HepG2 (cell line): ENCODE data around the gene CCNB1IP1. TPM values are rescaled to one million over a fixed set of nuclear protein-coding genes. Genes with fewer than 3 reads are reported as not detected.

Experiments used
- FOXC1 ChIP-seq: sonication (generic); formaldehyde crosslinking; IDR thresholded peaks from 2 replicates; pipeline ENCODE4 v1.8.0; 2022; ENCODE audit warnings: mild to moderate bottlenecking, missing genetic modification reagents, borderline replicate concordance
- KAT7 ChIP-seq: IDR thresholded peaks from 2 replicates; pipeline ENCODE4 v1.6.1; 2018; ENCODE audit warnings: borderline replicate concordance, missing compliant biosample characterization
- NCOA5 ChIP-seq: sonication (generic); formaldehyde crosslinking; IDR thresholded peaks from 2 replicates; pipeline ENCODE4 v1.4.0; 2020; ENCODE audit warnings: missing genetic modification reagents
- NR3C1 ChIP-seq: sonication (generic); formaldehyde crosslinking; IDR thresholded peaks from 2 replicates; pipeline ENCODE4 v1.4.0; 2020; ENCODE audit warnings: missing genetic modification reagents
- PRMT3 ChIP-seq: sonication (generic); formaldehyde crosslinking; IDR thresholded peaks from 2 replicates; pipeline ENCODE4 v1.8.1; 2022; ENCODE audit warnings: low read depth, mild to moderate bottlenecking, moderate library complexity, missing genetic modification reagents, borderline replicate concordance
- SOX13 ChIP-seq, 3 experiments: fragments of 450-650 bp in 1 of 3; sonication (generic) in 1 of 3; formaldehyde crosslinking in 1 of 3; IDR thresholded peaks in 2 of 3; conservative IDR thresholded peaks in 1 of 3; 2 replicates each; pipeline versions ENCODE4 v1.5.0 to v1.6.1; 2016 to 2020; ENCODE audit warnings: antibody characterized with exemption in 1 of 3, mild to moderate bottlenecking in 1 of 3, missing compliant biosample characterization in 1 of 3, missing genetic modification reagents in 1 of 3, moderate library complexity in 1 of 3
- SP1 ChIP-seq, 2 experiments: fragments of 450-650 bp in 1 of 2; sonication (generic) in 1 of 2; formaldehyde crosslinking in 1 of 2; IDR thresholded peaks; 2 replicates each; pipeline versions ENCODE4 v1.4.0 to v1.6.1; 2016 to 2020; ENCODE audit warnings: missing genetic modification reagents in 1 of 2
- TAF1 ChIP-seq: sonication (generic); formaldehyde crosslinking; IDR thresholded peaks from 2 replicates; pipeline ENCODE4 v1.4.0; 2020; ENCODE audit warnings: missing genetic modification reagents
- ZNF354B ChIP-seq: sonication (generic); formaldehyde crosslinking; IDR thresholded peaks from 2 replicates; pipeline ENCODE4 v1.8.0; 2022; ENCODE audit warnings: mild to moderate bottlenecking, missing genetic modification reagents
- ZNF644 ChIP-seq: IDR thresholded peaks from 2 replicates; pipeline ENCODE4 v1.6.1; 2016; ENCODE audit warnings: low read depth
- ZNF740 ChIP-seq: sonication (generic); formaldehyde crosslinking; IDR thresholded peaks from 2 replicates; pipeline ENCODE4 v1.4.0; 2020; ENCODE audit warnings: missing genetic modification reagents
- ZNF878 ChIP-seq: sonication (generic); formaldehyde crosslinking; IDR thresholded peaks from 2 replicates; pipeline ENCODE4 v1.8.1; 2023; ENCODE audit warnings: mild to moderate bottlenecking, missing genetic modification reagents, moderate library complexity
- polyA plus RNA-seq, 8 experiments: library from polyadenylated mRNA; depleted of rRNA in 3 of 8; stranded (reverse) in 7 of 8; unstranded in 1 of 8; fragments of >200 nt; fragmentation: Illumina TruSeq in 4 of 8; extraction: Trizol in 4 of 8; gene quantifications; 2 replicates each; pipeline versions ENCODE4 v1.2.1 to v1.2.3, GENCODE V29; 2011 to 2016; ENCODE audit warnings: low read depth in 4 of 8, missing spikeins in 1 of 8, mixed read lengths in 1 of 8; ENCODE audit not compliant: insufficient read depth in 1 of 8
- total RNA-seq, 5 experiments: library from RNA; depleted of rRNA; stranded (reverse); fragments of >200 nt; fragmentation: Illumina TruSeq; extraction: Trizol; gene quantifications; 2 replicates each; pipeline ENCODE4 v1.2.3, GENCODE V29; 2016; ENCODE audit warnings: low read depth in 1 of 5
- TF ChIP-seq, protein P1 (sequence below): sonication (generic); formaldehyde crosslinking; IDR thresholded peaks from 2 replicates; pipeline ENCODE4 v1.5.1; 2020; ENCODE audit warnings: missing genetic modification reagents, mild to moderate bottlenecking, borderline replicate concordance
- TF ChIP-seq, protein P2 (sequence below): sonication (generic); formaldehyde crosslinking; IDR thresholded peaks from 2 replicates; pipeline ENCODE4 v1.4.0; 2020; ENCODE audit warnings: missing genetic modification reagents
- TF ChIP-seq, protein P3 (sequence below): sonication (generic); formaldehyde crosslinking; IDR thresholded peaks from 2 replicates; pipeline ENCODE4 v1.4.0; 2020; ENCODE audit warnings: mild to moderate bottlenecking, missing genetic modification reagents
- TF ChIP-seq, protein P4 (sequence below): sonication (generic); formaldehyde crosslinking; IDR thresholded peaks from 2 replicates; pipeline ENCODE4 v1.4.0; 2020; ENCODE audit warnings: missing genetic modification reagents

CCNB1IP1 gene
- total and polyA plus RNA-seq, 2 of the 13 experiments (the other 11 are each of a cell fraction or from before 2014, with no cell fraction given) = 98.3 to 125 TPM

DNA sequence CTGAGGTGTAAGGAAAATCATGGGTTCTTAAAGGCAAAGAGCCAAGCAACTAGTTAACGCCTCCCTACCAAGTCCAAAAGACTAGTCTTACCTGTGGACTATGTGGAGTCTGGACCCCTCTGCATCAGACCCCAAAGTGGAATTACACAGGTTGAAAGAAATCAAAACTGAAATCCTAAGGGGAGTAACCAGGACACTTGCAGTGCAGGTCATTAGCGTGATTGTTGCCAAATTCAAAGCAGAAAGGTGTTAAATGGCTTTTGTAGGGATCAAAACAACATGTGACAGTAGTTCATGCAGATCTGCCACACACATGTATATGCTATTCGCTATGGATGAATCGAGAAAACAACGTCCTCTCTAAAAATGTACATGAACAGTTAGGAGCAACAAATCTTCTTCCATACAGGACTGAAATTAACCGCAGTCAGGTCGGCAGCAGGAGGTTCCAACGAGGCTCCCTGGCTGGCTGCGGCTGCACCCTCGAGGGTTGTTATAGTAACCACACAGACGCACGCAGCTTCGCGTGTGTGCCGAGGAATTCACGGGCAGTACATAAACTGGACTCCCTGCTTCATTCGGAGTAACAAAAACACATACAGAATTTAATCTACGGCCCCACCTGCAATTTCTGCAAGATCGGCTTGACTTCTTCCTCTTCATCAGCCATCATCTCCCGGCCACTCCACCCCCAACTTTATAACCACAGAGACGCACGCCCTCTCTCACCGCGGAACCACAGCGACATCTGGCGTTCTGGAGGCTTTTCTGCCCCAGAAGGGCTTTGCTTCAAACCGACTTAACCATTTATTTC lies 27.6 kb downstream of the CCNB1IP1 start, which contains the start of gene TTC5 (continued):
- no peak for TF ChIP-seq SOX13 (IDR thresholded peaks at IDR 0.05)
- peak; percentile 27 to 70; a peak in 1 of 4 replicates for TF ChIP-seq SOX13 (CRISPR knock-in tag; conservative IDR thresholded peaks at IDR 0.05 in 1 of 2, IDR thresholded peaks at IDR 0.05 in 1 of 2)
- TF ChIP-seq NR3C1 = no peak
- no peak for TF ChIP-seq SP1 (IDR thresholded peaks at IDR 0.05)
- peak; percentile 58 for TF ChIP-seq SP1 (CRISPR knock-in tag; IDR thresholded peaks at IDR 0.05)
- 0 out of 2 replicates have a peak, but pooled peaks have one; percentile 11 for TF ChIP-seq ZNF878 (CRISPR knock-in tag)
- no peak for TF ChIP-seq ZNF354B (CRISPR knock-in tag)
- peak; percentile 57 for TF ChIP-seq TAF1
- TF ChIP-seq, protein P1, sequence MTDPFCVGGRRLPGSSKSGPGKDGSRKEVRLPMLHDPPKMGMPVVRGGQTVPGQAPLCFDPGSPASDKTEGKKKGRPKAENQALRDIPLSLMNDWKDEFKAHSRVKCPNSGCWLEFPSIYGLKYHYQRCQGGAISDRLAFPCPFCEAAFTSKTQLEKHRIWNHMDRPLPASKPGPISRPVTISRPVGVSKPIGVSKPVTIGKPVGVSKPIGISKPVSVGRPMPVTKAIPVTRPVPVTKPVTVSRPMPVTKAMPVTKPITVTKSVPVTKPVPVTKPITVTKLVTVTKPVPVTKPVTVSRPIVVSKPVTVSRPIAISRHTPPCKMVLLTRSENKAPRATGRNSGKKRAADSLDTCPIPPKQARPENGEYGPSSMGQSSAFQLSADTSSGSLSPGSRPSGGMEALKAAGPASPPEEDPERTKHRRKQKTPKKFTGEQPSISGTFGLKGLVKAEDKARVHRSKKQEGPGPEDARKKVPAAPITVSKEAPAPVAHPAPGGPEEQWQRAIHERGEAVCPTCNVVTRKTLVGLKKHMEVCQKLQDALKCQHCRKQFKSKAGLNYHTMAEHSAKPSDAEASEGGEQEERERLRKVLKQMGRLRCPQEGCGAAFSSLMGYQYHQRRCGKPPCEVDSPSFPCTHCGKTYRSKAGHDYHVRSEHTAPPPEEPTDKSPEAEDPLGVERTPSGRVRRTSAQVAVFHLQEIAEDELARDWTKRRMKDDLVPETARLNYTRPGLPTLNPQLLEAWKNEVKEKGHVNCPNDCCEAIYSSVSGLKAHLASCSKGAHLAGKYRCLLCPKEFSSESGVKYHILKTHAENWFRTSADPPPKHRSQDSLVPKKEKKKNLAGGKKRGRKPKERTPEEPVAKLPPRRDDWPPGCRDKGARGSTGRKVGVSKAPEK (CRISPR knock-in tag) = peak; percentile 74; the same call in 1 of the 2 replicates
- TF ChIP-seq KAT7 (CRISPR knock-in tag) = peak; percentile 77; the same call in 1 of the 2 replicates
- TF ChIP-seq, protein P2, sequence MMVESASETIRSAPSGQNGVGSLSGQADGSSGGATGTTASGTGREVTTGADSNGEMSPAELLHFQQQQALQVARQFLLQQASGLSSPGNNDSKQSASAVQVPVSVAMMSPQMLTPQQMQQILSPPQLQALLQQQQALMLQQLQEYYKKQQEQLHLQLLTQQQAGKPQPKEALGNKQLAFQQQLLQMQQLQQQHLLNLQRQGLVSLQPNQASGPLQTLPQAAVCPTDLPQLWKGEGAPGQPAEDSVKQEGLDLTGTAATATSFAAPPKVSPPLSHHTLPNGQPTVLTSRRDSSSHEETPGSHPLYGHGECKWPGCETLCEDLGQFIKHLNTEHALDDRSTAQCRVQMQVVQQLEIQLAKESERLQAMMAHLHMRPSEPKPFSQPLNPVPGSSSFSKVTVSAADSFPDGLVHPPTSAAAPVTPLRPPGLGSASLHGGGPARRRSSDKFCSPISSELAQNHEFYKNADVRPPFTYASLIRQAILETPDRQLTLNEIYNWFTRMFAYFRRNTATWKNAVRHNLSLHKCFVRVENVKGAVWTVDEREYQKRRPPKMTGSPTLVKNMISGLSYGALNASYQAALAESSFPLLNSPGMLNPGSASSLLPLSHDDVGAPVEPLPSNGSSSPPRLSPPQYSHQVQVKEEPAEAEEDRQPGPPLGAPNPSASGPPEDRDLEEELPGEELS = 0 out of 2 replicates have a peak, but pooled peaks have one; percentile 30
- TF ChIP-seq NCOA5 (CRISPR knock-in tag) = no peak
- peak; percentile 68; the same call in 1 of the 2 replicates for TF ChIP-seq ZNF644
- peak; percentile 66; the same call in 1 of the 2 replicates for TF ChIP-seq FOXC1 (CRISPR knock-in tag)
- peak; percentile 69; the same call in 1 of the 2 replicates for TF ChIP-seq ZNF740 (CRISPR knock-in tag)
- TF ChIP-seq, protein P3, sequence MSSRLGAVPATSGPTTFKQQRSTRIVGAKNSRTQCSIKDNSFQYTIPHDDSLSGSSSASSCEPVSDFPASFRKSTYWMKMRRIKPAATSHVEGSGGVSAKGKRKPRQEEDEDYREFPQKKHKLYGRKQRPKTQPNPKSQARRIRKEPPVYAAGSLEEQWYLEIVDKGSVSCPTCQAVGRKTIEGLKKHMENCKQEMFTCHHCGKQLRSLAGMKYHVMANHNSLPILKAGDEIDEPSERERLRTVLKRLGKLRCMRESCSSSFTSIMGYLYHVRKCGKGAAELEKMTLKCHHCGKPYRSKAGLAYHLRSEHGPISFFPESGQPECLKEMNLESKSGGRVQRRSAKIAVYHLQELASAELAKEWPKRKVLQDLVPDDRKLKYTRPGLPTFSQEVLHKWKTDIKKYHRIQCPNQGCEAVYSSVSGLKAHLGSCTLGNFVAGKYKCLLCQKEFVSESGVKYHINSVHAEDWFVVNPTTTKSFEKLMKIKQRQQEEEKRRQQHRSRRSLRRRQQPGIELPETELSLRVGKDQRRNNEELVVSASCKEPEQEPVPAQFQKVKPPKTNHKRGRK (CRISPR knock-in tag) = no peak
- TF ChIP-seq, protein P4, sequence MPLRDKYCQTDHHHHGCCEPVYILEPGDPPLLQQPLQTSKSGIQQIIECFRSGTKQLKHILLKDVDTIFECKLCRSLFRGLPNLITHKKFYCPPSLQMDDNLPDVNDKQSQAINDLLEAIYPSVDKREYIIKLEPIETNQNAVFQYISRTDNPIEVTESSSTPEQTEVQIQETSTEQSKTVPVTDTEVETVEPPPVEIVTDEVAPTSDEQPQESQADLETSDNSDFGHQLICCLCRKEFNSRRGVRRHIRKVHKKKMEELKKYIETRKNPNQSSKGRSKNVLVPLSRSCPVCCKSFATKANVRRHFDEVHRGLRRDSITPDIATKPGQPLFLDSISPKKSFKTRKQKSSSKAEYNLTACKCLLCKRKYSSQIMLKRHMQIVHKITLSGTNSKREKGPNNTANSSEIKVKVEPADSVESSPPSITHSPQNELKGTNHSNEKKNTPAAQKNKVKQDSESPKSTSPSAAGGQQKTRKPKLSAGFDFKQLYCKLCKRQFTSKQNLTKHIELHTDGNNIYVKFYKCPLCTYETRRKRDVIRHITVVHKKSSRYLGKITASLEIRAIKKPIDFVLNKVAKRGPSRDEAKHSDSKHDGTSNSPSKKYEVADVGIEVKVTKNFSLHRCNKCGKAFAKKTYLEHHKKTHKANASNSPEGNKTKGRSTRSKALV = 0 out of 2 replicates have a peak, but pooled peaks have one; percentile 57
- TF ChIP-seq PRMT3 (CRISPR knock-in tag) = no peak
